HepG2 (cell line): ENCODE results near the gene MBD2. TPM values are rescaled to one million over a fixed set of nuclear protein-coding genes. Genes with fewer than 3 reads are reported as not detected.

Source experiments
- AGO2 ChIP-seq: fragments of 200-400 bp; formaldehyde crosslinking; optimal IDR thresholded peaks from 2 replicates; pipeline ENCODE3; 2017; ENCODE audit warnings: mild to moderate bottlenecking, low read depth, low read length, moderate library complexity
- ATF2 ChIP-seq: sonication (generic); formaldehyde crosslinking; IDR thresholded peaks from 2 replicates; pipeline ENCODE4 v1.4.0; 2020; ENCODE audit warnings: missing genetic modification reagents
- ATF3 ChIP-seq: sonication (generic); formaldehyde crosslinking; IDR thresholded peaks from 2 replicates; pipeline ENCODE4 v1.4.0; 2020; ENCODE audit warnings: missing genetic modification reagents
- ELF4 ChIP-seq: sonication (generic); formaldehyde crosslinking; IDR thresholded peaks from 2 replicates; pipeline ENCODE4 v1.5.0; 2020; ENCODE audit warnings: missing genetic modification reagents, mild to moderate bottlenecking, moderate library complexity, borderline replicate concordance
- ELK4 ChIP-seq: sonication (generic); formaldehyde crosslinking; IDR thresholded peaks from 2 replicates; pipeline ENCODE4 v1.9.0; 2021; ENCODE audit warnings: missing genetic modification reagents, borderline replicate concordance
- HNF4G ChIP-seq, 2 experiments: sonication (generic) in 1 of 2; formaldehyde crosslinking in 1 of 2; IDR thresholded peaks; 2 replicates each; pipeline versions ENCODE4 v1.4.0 to v1.6.1; 2011 to 2020; ENCODE audit warnings: borderline replicate concordance in 2 of 2, low read depth in 2 of 2, mild to moderate bottlenecking in 2 of 2, low read length in 1 of 2, missing genetic modification reagents in 1 of 2, moderate library complexity in 1 of 2
- KLF9 ChIP-seq: IDR thresholded peaks from 2 replicates; pipeline ENCODE4 v1.6.1; 2016; ENCODE audit warnings: low read depth
- MBD4 ChIP-seq: IDR thresholded peaks from 2 replicates; pipeline ENCODE4 v1.6.1; 2012; ENCODE audit warnings: low read length, inconsistent platforms, borderline replicate concordance
- NCOA2 ChIP-seq: sonication (generic); formaldehyde crosslinking; IDR thresholded peaks from 2 replicates; pipeline ENCODE4 v1.8.0; 2022; ENCODE audit warnings: inconsistent platforms
- NFAT5 ChIP-seq: sonication (generic); formaldehyde crosslinking; IDR thresholded peaks from 2 replicates; pipeline ENCODE4 v1.4.0; 2020; ENCODE audit warnings: missing genetic modification reagents
- ZFP1 ChIP-seq: IDR thresholded peaks from 2 replicates; pipeline ENCODE4 v1.6.1; 2016
- ZNF121 ChIP-seq: sonication (generic); formaldehyde crosslinking; IDR thresholded peaks from 2 replicates; pipeline ENCODE4 v1.5.0; 2020; ENCODE audit warnings: mild to moderate bottlenecking, missing genetic modification reagents
- ZNF34 ChIP-seq: sonication (generic); formaldehyde crosslinking; IDR thresholded peaks from 2 replicates; pipeline ENCODE4 v1.4.0; 2020; ENCODE audit warnings: mild to moderate bottlenecking, missing genetic modification reagents, borderline replicate concordance
- ZNF430 ChIP-seq: sonication (generic); formaldehyde crosslinking; IDR thresholded peaks from 2 replicates; pipeline ENCODE4 v1.9.0; 2021; ENCODE audit warnings: mild to moderate bottlenecking, missing genetic modification reagents
- ZNF615 ChIP-seq: sonication (generic); formaldehyde crosslinking; IDR thresholded peaks from 2 replicates; pipeline ENCODE4 v1.5.0; 2020; ENCODE audit warnings: mild to moderate bottlenecking, missing genetic modification reagents, borderline replicate concordance
- ZNF710 ChIP-seq: sonication (generic); formaldehyde crosslinking; IDR thresholded peaks from 2 replicates; pipeline ENCODE4 v1.5.0; 2020; ENCODE audit warnings: mild to moderate bottlenecking, missing genetic modification reagents, borderline replicate concordance
- ZNF747 ChIP-seq: sonication (generic); formaldehyde crosslinking; IDR thresholded peaks from 2 replicates; pipeline ENCODE4 v1.8.1; 2023; ENCODE audit warnings: missing genetic modification reagents, mild to moderate bottlenecking, borderline replicate concordance
- ZNF790 ChIP-seq: sonication (generic); formaldehyde crosslinking; IDR thresholded peaks from 2 replicates; pipeline ENCODE4 v1.8.0; 2022; ENCODE audit warnings: missing genetic modification reagents, mild to moderate bottlenecking, borderline replicate concordance
- polyA plus RNA-seq, 8 experiments: library from polyadenylated mRNA; depleted of rRNA in 3 of 8; stranded (reverse) in 7 of 8; unstranded in 1 of 8; fragments of >200 nt; fragmentation: Illumina TruSeq in 4 of 8; extraction: Trizol in 4 of 8; gene quantifications; 2 replicates each; pipeline versions ENCODE4 v1.2.1 to v1.2.3, GENCODE V29; 2011 to 2016; ENCODE audit warnings: low read depth in 4 of 8, missing spikeins in 1 of 8, mixed read lengths in 1 of 8; ENCODE audit not compliant: insufficient read depth in 1 of 8
- total RNA-seq, 5 experiments: library from RNA; depleted of rRNA; stranded (reverse); fragments of >200 nt; fragmentation: Illumina TruSeq; extraction: Trizol; gene quantifications; 2 replicates each; pipeline ENCODE4 v1.2.3, GENCODE V29; 2016; ENCODE audit warnings: low read depth in 1 of 5

MBD2 gene
- total and polyA plus RNA-seq, 2 of the 13 experiments (the other 11 are each of a cell fraction or from before 2014, with no cell fraction given): 19.1 to 38.5 TPM

- TF ChIP-seq ZNF710 (CRISPR knock-in tag) (peak; percentile 43; the same call in 1 of the 2 replicates), HNF4G (IDR thresholded peaks at IDR 0.05; ENCODE audit: borderline replicate concordance, low read depth, low read length) (no peak), HNF4G (CRISPR knock-in tag; IDR thresholded peaks at IDR 0.05; ENCODE audit: borderline replicate concordance, low read depth) (no peak; the same call in 1 of the 2 replicates), ZNF615 (no peak), ZNF790 (CRISPR knock-in tag) (no peak), KLF9 (no peak; the same call in 1 of the 2 replicates), ZFP1 (CRISPR knock-in tag) (no peak; the same call in 1 of the 2 replicates), ELK4 (CRISPR knock-in tag) (no peak), ELF4 (peak; percentile 66; the same call in 1 of the 2 replicates), ZNF430 (CRISPR knock-in tag) (no peak; the same call in 1 of the 2 replicates), ATF2 (no peak), AGO2 (no peak), NFAT5 (CRISPR knock-in tag) (no peak), ZNF121 (CRISPR knock-in tag) (no peak), NCOA2 (CRISPR knock-in tag) (no peak), MBD4 (no peak), ZNF34 (CRISPR knock-in tag) (no peak), ZNF747 (0 out of 2 replicates have a peak, but pooled peaks have one; percentile 25), ATF3 (CRISPR knock-in tag) (0 out of 2 replicates have a peak, but pooled peaks have one; percentile 20)
These were observed at the start of gene MBD2 (continued) for GRCh38 chr18:54224379-54225014.
